GM19193 (cell line): ENCODE data around the gene E2F4.
A peak's percentile ranks its signal among the peaks of the same experiment; 100 is the strongest.

ENCODE experiments used
- POLR2A ChIP-seq: IDR thresholded peaks from 4 replicates; pipeline ENCODE4 v1.6.1; 2011; ENCODE audit not compliant: insufficient read depth, insufficient read length; ENCODE audit errors: extremely low read depth

E2F4 gene

DNA sequence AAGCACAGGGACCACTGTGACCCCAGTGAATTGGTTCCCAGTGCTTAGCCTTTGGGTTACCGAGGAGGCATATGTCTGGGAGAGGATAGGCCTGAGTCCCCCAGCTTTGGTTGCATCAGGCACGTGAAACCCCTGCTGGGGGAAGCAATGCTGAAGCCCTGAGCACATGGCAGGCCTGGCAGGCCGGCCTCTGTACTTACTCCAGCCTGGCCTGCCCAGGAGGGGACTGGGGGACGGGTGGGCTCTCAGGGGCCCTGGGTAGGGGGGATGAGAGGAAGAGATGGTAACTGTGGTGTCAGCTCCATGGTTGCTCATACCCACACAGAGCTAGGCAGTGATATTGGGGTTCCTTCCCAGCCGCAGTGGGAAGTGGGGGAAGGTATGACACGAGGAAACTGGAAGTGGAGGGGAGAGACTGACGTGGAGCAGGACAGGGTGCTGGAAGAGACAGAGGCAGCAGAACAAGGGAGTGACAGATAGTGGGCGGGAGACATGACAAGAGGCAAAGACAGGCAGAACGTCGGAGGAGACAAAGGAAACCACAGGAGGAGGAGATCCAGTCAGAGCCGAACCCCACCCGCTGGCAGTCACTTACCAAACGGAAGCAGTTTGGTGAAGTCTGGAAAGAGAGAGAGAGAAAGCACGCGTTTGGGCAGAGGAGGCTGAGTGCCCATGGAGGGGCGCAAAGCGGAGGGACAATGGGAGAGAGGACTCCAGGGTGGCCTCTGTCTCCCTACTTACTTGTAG is 44.0 kb downstream of the E2F4 start:
- TF ChIP-seq POLR2A = no peak

- TF ChIP-seq POLR2A = no peak
Measured at GRCh38 chr16:67236563-67237395, 44.8 kb downstream of the E2F4 start.

DNA sequence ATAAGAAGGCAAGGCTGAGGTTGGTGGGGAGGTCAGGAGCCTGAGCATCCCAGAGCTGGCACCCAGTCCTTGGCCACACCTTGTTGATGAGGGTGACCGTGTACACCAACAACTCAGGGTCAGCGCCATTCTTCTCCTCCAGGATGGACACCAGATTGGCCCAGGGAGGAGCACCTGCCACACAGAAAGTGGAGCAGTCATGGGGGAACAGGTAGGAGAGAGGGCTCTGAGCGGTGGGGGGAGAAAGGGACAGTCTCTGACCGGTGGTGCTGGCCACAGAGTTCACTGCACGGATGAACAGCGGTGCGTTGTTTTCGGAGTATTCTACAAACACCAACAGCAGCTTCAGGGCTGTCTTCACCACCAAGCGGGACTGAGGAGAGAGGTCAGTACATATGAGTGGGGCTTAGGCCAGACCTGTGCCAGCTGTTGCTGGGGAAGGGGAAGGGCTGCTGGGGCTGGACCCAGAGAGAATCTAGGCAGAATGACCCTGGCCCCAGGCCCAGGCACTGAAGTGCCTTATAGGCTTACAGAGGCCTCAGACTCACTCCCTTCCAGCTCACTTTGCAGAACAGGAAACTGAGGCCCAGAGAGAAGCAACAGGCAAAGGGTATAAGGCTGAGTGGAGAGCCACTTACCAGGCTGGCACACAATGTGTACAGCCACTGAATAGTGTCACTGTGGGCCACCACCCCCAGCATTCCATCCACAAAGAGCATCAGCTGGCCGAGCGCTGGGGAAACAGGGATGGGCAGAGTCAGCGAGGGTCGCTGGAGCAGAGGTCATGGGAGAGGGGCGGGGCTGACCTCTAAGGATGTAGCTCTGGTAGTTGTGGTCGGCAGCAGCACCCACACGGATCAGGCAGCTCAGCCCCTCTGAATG is 45.7 kb downstream of the E2F4 start:
- TF ChIP-seq POLR2A = no peak

DNA sequence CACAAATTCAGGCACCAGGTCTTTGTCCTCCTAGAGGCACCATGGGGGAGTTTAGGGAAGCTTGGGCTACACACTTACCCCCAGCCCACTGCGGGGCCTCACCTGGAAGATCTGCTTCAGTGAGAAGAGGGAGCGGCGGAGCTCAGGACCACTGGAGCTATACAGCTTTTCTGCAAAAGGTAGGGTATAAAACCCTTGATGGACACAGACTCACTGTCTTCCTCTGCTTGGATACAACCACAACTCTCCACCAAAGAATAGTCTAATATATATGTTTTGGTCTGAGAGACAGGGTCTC is 46.3 kb downstream of the E2F4 start:
- no peak for TF ChIP-seq POLR2A

GRCh38 chr16:67238806-67239470 is 47.0 kb downstream of the E2F4 start:
- no peak for TF ChIP-seq POLR2A

GRCh38 chr16:67240506-67240905 is 48.6 kb downstream of the E2F4 start:
- no peak for TF ChIP-seq POLR2A

GRCh38 chr16:67241008-67241900 is 49.3 kb downstream of the E2F4 start:
- no peak for TF ChIP-seq POLR2A

DNA sequence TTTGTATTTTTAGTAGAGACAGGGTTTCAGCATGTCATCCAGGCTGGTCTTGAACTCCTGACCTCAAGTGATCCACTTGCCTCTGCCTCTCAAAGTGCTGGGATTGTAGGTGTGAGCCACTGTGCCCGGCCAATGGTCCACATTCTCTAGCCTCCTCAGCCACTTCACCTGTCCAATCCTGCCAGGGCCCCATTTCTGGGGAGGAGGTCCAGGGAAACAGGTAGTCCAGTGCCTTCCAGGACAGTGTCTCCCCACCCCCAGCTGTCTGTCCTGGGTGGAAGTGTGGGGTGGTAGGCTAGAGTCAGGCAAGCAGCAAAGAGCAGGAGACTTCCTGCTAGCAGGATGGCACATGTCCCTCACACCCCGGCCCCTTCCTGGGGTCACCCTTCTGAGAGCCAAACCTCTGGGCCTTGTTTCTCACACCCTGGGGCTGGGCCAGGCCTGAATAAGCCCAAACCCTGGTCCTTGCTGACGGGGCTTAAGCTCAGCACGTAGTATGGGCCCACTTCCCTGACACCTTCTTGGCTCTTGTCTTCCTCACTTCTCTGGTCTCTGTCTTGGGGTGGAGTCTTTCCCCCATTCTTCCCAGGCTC is 50.3 kb downstream of the E2F4 start:
- TF ChIP-seq POLR2A = no peak

- TF ChIP-seq POLR2A = no peak
Measured at GRCh38 chr16:67243481-67243880, 51.5 kb downstream of the E2F4 start.

- peak; percentile 60 for TF ChIP-seq POLR2A
Measured at GRCh38 chr16:67244387-67245185, 52.6 kb downstream of the E2F4 start.

- TF ChIP-seq POLR2A = no peak
Measured at GRCh38 chr16:67245186-67245585, 53.2 kb downstream of the E2F4 start.

- TF ChIP-seq POLR2A = no peak
Measured at GRCh38 chr16:67245674-67246080, 53.7 kb downstream of the E2F4 start.
